Adipose tissue (tissue), 3 donors: ENCODE measurements around the gene SH2D6. TPM values are rescaled to one million over a fixed set of nuclear protein-coding genes. Genes with fewer than 3 reads are reported as not detected.
A peak's percentile ranks its signal among the peaks of the same experiment; 100 is the strongest.
"Not testable (repeated sequence)": the region's sequence is repeated elsewhere in the genome, so short reads cannot be mapped to it uniquely, and the experiment has no call there.

Experiments
- H3K27ac ChIP-seq: one replicate; pipeline ENCODE4 v1.5.1; 2013; ENCODE audit warnings: low read depth, low read length
- WGBS, 3 donors: extraction: QIAGEN DNeasy Blood & Tissue Kit; methylation state at CpG; one replicate each; pipeline ENCODE4 v1.1.7; 2013; 5-methylcytosine and 5-hydroxymethylcytosine counted together
- polyA plus RNA-seq, 3 donors: library from polyadenylated mRNA; stranded (reverse); fragments of 200-250 nt; gene quantifications; one replicate each; pipeline ENCODE4 v1.2.3, GENCODE V29; 2013
- donor health status: healthy with polysubstance abuse.
- donor health status: Bipolar disorder and iron deficiency.
- donor health status: healthy.

SH2D6 gene
- polyA plus RNA-seq, 3 donors, result 0.40 to 0.89 TPM; not detected in 1

DNA sequence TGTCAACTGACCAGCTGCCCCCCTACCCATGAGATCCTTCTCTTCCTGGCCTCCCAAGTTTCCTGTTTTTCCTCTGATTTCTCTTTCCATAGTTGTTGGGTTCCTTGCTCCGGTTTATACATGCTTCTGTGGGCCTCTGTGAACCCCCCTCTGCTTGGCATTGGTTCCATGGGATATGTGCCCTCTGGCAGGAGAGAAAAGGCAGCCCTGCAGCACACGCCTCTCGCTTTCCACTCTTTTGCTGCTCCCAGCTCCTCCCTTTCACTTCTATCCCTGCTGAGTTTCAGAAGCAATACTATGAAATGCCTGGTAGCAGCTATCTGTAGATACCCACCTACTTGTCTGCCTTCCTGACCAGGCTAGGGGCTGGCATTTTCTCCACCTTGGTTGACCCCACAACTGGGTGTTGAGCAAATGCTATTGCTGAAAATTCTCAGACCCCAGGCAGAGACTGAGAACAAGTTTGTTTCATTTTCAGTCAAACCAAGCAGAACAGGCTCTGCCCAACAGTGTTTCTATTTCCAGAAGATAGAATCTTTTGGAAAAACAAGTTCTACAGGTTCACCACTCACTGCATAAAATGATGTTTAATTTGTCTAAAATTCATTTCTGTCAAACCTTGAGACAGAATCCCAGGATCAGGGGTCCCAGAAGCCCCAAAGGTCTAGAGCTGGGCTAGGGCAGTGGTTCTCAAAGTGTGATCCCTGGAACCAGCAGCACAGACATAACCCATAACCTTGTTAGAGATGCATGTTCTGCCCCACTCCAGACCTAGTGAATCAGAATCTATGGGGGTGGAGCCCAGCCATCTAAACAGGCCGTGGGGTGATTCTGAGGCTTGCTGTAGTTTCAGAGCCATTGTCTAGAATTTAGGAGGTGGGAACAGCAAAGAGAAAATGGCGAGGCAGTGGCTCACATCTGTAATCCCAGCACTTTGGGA is 21.7 kb upstream of the SH2D6 start:
- no peak overlapping the region for H3K27ac ChIP-seq
- 49 to 79% (median 78%) methylated on average over 5 of the region's 5 CpGs for WGBS, 3 donors

DNA sequence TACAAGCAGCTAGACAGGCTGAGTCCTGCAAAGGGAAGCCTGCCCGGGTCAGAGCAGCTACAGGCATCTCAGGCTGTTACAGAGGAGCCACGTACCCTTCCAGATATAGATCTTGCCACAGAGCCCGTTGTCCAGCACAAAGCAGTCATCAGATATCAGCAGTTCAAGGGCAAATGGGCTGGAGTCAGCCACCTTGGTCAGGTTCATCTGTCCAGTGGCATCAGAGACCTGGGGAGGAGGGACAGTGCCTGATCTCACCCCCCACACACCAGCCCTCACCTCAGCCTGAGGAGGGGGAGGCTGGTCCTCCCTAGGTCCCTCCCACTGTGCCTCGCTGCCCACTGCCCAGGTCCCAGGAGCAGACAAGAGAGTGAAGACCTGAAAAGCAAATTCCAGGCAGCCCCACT is 20.6 kb upstream of the SH2D6 start:
- no peak overlapping the region for H3K27ac ChIP-seq
- WGBS, 3 donors, result 83 to 92% (median 91%) methylated on average over 4 of the region's 4 CpGs

DNA sequence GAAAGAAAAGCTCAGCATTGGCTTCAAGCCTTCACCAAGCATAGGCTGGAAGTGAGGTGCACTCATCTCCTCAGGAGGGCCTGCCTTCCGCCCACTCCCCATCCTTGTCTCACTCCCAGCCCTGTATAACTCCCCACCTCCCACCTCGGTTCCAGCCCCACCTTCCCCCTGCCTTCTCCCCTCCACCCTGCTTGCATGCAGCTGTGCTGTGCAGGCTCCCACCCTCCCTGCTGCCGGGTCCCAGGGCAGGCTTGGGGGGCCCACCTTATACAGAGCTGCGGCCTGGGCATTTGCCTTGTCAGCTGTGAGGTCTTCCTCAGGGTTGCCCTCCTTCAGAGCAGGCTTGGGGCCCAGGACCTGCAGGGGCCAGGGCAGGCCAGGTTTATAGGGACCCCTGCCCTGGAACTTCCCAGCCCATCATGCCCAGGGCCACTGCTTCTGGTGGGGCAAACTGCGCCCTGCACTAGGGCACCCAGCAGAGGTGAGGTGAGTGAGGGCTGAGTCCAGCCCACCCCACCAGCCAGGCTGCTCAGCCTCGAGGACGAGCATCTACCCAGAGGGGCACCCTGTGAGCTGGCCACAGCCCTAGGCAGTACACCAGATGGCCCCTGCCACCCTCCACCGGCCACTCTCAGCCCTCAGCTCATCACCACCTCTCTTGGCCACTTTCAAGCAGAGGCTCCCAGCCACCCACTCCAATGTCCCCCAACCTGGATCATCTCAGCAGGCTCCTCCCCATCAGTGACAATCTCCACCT is 19.9 kb upstream of the SH2D6 start:
- WGBS, 3 donors, result 88 to 95% (median 93%) methylated on average over 8 of the region's 8 CpGs
- H3K27ac ChIP-seq, result no peak overlapping the region

DNA sequence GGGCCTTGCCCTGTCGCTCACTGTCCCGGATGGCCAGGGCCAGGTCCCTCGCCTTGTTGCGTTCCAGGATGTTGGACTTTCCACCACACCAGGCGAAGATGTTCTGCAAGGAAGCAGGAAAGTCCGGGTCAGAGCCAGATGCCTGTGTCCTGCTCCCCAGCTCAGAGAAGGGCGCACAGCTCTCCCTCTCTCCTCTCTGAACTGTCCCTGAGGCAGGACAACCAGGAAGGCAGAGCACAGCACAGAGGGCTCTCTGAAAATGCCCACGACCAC is 19.4 kb upstream of the SH2D6 start:
- H3K27ac ChIP-seq, result no peak overlapping the region
- 90 to 98% (median 95%) methylated on average over 8 of the region's 8 CpGs for WGBS, 3 donors

DNA sequence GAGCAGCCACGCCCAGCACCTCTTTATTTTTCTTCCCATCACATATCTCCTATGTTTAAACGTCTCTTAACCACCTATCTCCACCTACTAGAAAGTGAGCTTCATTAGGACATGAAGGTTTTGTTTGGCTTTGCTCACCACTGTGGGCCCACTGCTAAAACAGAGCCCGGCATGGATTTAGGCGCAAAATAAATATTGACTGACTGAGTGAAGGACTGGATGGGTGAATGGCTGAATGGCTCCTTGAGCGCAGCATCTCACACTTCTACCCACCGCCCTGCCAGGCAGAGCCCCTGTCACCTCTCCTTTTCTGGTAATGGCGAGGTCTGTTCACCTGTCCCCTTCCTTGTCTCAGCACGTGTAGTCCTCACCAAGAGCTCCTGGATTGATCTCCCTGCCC is 18.5 kb upstream of the SH2D6 start:
- no peak overlapping the region for H3K27ac ChIP-seq
- WGBS, 3 donors, result 93 to 96% (median 94%) methylated on average over 8 of the region's 8 CpGs

DNA sequence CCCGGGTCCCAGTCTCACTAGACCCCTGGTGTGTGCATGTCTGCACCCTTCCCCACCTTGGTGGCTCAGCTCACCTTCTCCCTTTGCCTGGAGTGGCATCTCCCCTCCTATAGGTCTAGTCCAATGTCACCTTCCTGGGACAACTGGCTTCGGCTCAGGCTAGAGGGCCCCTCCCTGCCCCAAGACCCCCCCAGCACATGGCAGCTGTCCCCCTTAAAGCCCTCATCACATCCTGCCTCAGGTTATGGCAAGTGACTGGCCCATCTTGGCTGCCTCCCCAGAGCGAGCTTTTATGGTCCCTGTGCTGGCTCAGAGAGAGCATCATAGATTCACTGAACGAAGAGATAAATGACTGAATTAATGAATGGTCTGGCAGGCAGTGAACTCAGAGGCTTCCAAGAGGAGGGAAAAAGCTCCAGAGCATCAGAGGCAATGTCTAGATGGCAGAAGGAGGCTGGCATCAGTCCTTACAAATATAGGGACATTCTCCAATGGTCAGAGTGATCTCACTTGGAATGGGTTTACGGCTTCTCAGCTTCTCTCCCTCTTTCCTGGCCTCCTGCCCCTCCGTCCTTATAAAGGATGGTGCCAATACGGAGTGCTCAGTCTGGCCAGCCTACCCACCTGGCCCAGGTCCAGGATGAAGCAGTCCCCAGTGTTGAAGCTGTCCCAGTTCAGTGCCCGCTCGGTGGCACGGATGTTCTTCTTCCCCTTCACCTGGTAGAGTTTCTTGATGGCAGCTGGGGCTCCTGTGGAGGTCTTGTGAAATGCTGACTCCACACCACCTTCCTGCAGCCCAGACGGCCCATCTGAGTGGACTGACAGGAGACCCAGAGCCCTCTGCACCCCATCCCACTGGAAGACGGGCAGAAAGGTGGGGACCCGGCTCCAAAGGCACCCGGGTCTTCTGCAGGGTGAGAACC is 17.7 kb upstream of the SH2D6 start:
- H3K27ac ChIP-seq, result no peak overlapping the region
- WGBS, 3 donors, result 73 to 88% (median 78%) methylated on average over 13 to 14 of the region's 14 CpGs

DNA sequence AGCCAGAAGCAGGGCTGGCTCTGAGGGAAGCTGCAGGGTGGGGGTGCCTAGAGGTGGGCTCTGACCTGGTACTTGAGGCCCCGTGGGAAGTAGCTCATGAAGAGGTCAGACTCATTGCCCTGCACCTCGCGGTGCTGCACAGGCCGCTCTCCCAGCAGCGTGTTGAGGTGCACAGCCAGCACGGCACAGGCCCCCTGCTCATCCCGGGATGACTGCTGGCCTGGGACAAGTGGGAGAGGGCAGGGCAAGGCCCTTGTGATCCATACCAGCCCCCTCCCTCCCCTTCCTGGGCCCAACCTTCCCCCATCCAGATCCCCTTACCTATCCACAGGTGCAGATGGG is 17.1 kb upstream of the SH2D6 start:
- WGBS, 3 donors, result 89 to 97% (median 93%) methylated on average over 7 of the region's 7 CpGs

DNA sequence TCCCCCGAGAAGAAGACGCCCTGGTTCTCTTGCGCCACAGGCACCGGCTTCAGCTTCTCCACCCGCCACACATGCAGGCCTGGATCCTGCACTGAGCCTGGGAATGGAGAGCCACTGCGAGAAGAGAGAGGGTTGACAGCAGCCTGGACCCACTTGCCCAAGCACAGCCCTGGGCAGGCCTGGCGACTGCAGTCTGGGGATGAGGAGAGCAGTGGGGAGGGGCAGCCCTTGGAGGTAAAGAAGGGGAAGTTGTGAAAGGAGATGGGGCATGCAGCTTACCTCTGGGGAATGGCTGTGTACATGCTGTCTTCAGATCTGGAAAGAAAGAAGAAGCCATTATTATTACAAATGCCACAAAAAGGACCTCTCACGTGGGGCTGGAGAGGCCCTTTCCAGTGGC is 16.7 kb upstream of the SH2D6 start:
- WGBS, 3 donors, result 59 to 93% (median 64%) methylated on average over 8 of the region's 8 CpGs
- no peak overlapping the region for H3K27ac ChIP-seq

More for the DNA sequence above, 17.1 kb upstream of the SH2D6 start:
- no peak overlapping the region for H3K27ac ChIP-seq

DNA sequence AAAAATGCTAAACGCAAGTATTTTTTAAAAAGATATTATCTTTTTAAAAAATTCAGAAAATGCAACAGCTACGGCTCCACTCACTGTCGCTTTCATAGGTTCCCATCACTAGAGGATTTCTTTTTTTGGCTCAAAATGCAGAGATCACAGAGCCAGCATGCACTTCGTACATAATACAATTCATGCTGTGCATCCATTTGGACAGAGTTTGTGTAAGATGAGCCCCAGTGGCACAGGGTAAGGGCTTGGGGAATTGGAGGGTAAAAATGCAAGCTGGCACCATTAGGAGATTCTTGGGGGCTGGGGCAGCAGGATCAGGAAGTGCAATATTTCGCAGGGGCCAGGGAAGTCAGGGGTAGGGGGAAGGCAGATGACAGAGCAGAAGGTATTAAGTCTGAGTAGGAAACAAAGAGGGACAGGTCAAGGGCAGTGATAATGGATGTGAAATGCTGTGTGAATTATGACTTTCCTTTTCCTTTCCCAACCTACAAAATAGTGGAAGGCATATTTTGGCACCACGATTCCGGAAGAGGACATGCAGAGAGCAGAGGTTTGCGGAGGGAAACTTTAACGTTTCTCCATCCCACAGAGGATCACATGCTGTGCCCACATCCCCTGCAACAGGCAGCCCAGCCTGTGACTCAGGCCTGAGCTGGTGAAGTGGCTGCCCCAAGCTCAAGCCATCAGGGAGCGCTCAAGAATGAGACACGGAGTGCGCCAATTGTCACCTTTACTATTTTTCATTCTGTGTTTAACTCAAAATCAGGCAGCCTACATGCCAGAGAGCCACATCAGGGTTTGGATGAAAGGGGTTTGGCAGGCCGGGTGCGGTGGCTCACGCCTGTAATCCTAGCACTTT is 13.1 kb upstream of the SH2D6 start:
- H3K27ac ChIP-seq, result no peak overlapping the region
- 40 to 76% (median 41%) methylated on average over 15 of the region's 15 CpGs for WGBS, 3 donors

DNA sequence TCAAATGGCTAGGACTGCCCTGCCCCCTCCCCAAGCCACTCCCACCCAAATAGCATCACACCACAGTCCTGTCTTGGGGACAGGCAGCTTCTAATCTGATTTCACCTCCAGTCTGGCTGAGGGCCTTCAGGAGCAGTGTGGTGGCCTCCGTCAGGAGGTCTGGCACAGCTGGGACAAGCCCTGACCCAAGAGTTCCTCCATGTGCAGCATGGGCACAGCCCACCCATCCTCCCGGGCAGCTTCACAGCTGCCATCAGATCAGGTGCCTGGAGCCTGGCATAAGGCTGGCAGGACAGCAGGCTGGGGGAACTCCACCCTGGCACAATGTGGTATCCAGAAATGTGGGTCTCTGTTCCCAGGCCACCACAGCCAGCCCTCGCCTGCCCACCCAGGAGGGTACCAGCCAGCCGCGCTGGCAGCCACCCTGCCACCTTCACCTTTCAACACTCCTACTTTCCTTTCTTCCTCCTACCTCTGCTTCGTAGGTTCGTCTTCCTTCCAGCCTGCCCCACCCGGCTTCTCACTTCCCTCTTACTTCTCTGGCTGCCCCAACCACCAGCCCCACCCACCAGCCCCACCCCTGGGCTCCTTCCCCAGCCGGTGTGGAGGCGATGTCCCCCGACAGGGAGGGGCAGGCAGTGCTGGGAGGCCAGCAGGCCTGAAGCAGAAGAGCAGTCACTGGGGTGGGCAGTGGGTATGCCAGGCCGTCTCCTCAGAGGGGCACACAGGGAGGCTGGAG is 8.5 kb upstream of the SH2D6 start, which contains the start of gene CAPG:
Gene CAPG, minus strand, starts transcription at position 522 of the 739 bp plus-strand sequence. CDS start 8,221 bp downstream, outside the sequence.
- 28 to 67% (median 41%) methylated on average over 12 of the region's 12 CpGs for WGBS, 3 donors
- no peak within 1 kb of the TSS for H3K27ac ChIP-seq

DNA sequence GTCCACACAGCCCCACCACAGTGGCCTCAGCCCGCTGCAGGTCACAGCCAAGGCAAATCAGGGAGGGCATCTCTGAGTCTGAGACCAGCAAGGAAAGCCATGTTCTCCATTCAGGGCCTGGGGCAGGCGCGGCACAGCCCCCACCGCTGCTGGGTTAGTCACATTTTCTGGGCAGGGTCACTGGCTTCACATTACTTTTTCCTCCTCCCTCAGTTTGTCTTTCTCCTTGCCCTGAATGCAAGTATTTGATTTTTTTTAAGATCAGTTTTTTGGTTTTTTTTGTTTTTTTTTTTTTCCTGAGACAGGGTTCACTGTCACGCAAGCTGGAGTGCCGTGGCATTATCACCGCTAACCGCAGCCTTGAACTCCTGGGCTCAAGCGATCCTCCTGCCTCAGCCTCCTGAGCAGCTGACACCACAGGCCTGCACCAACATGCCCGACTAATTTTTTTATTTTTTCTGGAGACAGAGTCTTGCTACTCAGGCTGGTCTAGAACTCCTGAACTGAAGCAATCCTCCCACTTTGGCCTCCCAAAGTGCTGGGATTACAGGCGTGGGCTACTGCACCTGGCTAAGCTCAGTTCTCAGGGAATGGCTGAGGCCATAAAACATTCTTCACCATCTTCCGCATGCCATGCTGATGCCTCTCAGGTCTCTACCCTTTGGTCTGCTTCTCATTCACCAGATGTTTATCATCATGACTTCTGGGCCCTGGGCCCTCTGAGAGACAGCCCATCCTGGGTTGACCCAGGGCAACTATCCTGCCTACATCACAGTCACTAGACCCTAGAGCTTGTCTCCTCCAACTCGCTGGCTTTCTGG is 7.7 kb upstream of the SH2D6 start:
- H3K27ac ChIP-seq, result no peak overlapping the region
- 76 to 93% (median 77%) methylated on average over 13 of the region's 13 CpGs for WGBS, 3 donors

DNA sequence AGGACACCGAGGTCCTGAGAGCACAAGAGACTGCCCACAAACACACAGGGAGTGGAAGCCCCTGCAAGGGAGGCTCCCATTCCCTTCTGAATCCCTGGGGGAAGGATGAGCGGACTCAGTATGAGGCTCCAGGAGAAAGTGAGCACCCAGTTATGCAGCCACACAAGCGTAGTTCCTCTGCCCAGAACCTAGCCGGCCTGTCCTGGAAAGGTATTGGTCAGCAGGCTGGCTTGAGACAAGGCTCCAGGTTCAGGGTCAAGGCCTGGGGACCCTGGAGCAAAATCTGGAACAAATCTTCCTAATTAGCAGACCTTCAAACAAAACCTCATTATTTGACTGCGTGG is 7.1 kb upstream of the SH2D6 start:
- WGBS, 3 donors, result 93 to 95% (median 95%) methylated on average over 5 of the region's 5 CpGs
- H3K27ac ChIP-seq, result no peak overlapping the region

DNA sequence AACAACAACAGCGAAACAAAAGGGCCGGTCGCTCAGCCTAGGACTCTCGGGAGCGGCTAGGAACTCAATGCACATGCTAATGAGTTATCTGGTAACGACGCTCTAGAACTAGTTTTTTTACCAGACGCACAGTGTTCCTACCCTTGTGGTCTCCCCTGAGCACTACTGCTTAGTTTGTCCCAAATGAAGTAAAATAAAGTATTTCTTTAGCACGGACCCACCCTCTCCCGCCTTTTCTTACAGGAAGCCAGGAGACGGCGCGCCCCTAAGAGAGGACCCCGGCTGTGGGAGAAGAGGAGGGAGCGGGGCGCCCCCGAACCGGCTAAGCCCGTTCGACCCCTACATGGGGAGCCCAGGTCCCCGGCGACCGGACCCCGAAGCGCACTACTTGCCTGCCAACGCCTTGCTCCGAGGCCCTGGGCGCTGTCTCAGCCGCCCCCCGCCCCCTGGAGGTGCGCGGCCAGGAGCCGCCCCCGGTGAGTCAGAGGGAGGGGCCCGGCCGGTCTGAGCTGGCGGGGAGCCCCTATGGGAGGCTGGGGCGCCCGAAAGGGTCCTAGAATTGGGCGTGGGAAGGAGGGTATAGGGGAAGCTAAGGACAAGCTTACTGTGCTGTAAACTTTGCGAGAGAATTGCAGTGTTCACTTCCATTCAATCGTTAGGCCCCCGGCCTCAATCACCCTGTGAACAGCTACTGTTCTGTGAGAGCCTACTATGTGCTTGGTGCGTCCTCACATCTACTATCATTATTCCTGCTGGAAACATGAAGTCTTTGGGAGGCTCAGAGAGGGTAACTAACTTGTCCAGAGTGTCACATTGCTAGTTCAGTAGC is 4.7 kb upstream of the SH2D6 start:
- 3 to 5% (median 4%) methylated on average over 43 to 44 of the region's 44 CpGs for WGBS, 3 donors
- H3K27ac ChIP-seq, result peak overlapping the region; percentile 9

DNA sequence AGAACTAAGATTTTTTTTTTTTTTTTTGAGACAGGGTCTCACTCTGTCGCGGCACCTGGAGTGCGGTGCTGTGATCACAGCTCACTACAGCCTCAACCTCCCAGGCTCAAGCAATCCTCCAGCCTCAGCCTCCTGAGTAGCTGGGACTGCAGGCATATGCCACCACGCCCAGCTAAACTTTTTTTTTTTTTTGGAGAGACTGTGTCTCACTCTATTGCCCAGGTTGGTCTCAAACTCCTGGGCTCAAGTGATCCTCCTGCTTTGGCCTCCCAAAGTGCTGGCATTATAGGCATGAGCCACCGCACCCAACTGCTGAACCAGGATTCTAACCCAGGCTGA is 4.1 kb upstream of the SH2D6 start:
- 81 to 89% (median 81%) methylated on average over 5 of the region's 5 CpGs for WGBS, 3 donors
- not testable (repeated sequence) for H3K27ac ChIP-seq

DNA sequence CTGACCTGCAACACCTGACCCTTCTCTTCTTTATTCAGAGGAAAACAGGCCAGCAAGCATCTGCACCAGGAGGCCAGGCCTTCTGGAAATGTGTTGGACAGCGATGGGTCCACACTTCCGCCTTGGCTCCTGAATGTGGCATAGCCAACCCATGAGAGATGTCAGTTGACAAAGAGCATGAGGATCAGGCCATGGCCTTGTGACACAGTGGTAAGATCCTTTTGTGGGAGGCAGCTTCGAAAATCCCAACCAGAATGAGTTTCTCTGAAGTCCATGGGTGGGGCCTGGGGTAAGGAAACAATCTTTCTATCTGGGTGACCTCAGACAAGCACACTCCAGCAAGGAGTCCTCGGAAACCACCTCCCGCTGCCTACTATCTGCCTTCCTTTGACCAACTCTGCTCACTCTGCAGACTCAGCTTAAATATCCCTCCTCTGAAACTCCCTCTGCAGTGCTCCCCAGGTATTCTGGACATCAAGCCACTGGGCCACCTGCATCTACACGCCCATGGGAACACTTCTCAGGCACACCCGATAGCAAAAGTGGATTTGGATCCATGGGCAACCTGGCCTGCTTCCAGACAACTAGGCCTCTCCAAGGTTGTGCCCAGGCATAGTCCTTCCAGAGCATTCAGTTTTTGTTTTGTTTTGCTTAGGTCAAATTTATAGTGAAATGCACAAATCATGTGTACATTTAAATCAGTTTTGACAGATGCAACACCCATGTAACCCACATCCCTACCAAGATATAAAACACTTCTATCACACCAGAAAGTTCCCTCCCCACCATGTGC is 3.6 kb upstream of the SH2D6 start:
- 82 to 90% (median 85%) methylated on average over 7 of the region's 7 CpGs for WGBS, 3 donors

More for the DNA sequence above, 3.6 kb upstream of the SH2D6 start:
- H3K27ac ChIP-seq, result no peak overlapping the region
